ENCODE results near the gene SLC46A3.

DNA sequence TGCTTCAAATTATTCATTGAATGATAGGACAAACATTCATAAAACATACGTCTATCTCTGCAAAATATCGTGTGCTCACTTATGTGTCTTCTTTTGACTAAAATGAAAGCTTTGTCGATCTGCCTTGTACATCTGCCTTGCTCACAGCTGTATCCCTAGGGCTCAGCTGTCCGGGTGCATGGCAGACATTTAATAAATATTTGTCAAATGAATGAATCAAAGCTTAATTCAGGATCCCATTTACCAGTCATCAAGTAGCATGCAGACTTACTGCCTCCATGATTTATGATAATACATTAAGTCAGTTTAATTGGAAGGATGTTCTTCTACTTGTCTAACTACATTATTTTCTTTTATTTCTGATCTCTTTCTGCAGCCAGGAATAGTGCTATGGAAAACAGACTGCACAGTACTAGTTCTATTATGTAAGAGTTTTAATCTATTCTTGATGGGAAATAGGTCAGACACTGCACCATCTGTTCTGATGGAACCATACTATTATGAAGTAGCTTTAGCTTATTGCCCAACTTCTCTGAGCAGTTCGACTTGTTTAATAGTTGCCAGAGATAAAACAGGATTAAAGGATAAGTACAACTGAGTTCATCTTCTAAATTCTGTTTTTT, 13.2 kb downstream of the SLC46A3 start:
- TF ChIP-seq, protein P1, sequence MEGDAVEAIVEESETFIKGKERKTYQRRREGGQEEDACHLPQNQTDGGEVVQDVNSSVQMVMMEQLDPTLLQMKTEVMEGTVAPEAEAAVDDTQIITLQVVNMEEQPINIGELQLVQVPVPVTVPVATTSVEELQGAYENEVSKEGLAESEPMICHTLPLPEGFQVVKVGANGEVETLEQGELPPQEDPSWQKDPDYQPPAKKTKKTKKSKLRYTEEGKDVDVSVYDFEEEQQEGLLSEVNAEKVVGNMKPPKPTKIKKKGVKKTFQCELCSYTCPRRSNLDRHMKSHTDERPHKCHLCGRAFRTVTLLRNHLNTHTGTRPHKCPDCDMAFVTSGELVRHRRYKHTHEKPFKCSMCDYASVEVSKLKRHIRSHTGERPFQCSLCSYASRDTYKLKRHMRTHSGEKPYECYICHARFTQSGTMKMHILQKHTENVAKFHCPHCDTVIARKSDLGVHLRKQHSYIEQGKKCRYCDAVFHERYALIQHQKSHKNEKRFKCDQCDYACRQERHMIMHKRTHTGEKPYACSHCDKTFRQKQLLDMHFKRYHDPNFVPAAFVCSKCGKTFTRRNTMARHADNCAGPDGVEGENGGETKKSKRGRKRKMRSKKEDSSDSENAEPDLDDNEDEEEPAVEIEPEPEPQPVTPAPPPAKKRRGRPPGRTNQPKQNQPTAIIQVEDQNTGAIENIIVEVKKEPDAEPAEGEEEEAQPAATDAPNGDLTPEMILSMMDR (IDR thresholded peaks at IDR 0.05) = no peak
- TF ChIP-seq POLR2A (IDR thresholded peaks at IDR 0.05) = no peak
- TF ChIP-seq EP300 (IDR thresholded peaks at IDR 0.05) = peak in 1 of 2 donors; percentile 9
